ENCODE measurements around the gene SMG6.
"Not testable (repeated sequence)": the region's sequence is repeated elsewhere in the genome, so short reads cannot be mapped to it uniquely, and the experiment has no call there.

SMG6 gene

DNA sequence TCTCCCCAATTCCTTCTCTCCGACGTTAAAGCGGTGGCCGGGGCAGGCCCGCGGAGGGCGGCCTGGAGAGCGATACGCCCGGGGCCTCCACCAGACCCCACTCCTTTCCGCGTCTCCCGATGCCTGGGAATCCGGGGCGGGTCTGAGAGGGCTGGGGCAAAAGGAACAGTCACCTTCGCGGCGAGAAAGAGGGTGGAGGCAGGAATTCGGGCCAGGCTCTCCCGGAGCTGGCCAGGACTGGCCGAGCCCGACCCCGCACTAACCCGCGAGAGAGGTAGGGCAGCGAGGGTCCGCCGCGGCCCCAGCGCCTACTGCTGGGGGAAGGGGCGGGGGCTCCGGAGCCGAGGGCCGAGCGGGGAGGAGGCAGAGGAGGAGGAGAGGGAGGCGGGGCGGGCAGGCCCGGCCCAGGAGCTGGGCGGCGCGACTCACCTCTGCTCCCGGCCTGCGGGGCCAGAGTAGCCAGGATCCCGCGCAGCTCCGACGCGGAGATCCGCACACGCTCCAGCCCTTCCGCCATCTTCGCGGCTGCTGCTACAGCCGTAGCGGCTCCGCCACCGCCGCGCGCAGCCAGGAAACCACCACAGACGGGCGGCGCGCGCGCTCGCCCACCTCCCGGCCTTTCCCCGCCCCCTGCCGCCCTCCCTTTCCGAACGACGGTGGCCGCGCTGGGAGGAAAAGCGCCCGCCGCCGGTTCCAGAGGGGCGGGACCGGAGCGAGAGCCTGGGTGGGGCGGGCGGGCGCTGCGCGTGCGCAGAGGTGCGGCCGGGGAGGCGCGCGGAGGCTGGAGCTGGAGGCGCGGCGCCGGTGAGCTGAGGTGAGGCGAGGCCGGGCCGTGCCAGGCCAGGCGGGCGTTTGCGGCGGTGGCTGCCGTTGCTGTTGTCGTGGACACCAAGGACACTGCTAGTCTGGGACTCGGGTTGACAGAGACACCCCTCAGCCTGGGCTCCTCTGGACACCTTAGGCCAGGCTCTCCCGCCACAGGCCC, at the start of gene SMG6, which contains the start of gene SRR:
Gene SMG6, minus strand, starts transcription at position 582 of the 985 bp plus-strand sequence. Its CDS starts 65 bp downstream, at position 517.
Gene SRR, plus strand, starts transcription at position 747 of the 985 bp plus-strand sequence. CDS start 11,611 bp downstream, outside the sequence.
- DNase-seq: peak; percentile 57

DNA sequence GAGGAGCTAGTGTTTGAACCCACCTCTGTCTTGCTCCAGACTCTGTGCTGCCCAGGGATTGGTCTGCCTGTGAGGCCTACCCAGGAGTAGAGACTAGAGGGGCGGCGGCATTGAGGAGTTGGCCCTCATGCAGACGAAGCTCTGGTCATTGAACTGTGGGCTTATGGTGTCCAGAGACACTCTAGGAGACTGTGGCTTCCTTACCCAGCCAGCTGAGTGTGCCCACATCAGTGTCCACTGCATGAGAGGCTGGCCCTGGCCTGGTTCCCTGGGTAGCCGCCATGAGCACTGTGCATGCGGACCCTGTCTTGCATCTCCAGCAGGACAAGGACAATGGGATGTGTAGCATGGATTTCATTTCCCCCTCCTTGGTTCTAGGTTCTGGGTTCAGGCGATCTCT, 47.7 kb upstream of the SMG6 start:
- DNase-seq: no peak

DNA sequence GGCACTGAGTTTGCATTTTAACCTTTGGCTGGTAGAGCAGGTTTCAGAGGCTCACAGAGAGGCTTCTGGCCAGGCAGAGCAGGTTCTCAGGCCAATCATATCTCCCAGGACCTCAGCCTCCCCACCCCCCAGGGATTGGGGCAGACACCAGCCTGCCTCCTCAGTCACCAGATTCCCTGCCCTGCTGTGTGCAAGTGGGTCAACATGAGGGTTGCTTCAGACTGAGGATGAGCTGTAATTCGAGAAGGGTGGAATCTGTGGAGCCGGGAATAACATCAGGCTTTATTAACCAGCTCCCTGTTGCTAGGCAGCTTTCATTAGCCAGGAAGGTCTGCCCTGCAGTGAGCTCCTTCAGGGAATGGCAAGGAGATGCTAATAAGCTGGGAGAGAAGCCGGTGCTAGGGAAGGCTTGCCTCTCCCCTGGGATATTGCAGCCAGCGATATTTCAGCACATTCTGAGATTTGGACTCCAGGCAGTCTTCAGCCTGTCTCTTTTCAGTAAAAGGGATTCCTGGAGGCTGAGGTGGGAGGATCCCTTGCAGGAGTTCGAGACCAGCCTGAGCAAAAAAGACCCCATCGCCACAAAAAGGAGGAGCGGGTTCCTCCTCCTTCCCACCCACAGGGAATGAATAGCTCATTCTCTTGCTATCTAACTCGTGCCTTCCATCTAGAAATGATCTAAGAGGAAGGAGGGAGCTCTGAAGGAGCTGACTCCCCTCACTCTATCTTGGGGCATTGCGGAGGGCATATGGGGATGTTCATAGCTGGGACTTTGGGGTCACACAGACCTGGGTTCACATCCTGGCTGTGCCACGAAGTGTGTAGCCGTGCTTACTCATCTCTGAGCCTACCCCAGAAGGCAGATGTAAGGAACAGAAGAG, 44.5 kb upstream of the SMG6 start:
- DNase-seq: peak; percentile 83

GRCh38 chr17:2346475-2346874, 42.9 kb upstream of the SMG6 start:
- DNase-seq: no peak

DNA sequence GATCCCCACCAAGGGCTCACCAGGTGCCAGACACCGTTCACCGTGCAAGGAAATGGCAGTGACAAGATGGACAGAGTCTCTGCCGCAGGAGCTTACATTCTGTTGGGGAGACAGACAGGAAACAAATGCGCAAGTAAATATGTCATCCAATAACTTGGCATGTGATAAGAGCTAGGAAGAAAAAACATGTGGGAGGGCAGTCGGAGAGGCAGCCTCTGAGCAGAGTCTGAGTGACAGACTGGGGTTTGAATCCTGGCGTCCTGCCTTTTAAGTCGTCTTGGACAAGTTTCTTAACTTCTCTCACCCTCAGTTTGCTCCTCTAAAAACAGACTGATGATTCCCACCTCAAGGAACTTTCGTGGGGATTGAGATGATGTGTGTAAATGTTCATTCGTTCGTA, 40.9 kb upstream of the SMG6 start:
- no peak for DNase-seq

DNA sequence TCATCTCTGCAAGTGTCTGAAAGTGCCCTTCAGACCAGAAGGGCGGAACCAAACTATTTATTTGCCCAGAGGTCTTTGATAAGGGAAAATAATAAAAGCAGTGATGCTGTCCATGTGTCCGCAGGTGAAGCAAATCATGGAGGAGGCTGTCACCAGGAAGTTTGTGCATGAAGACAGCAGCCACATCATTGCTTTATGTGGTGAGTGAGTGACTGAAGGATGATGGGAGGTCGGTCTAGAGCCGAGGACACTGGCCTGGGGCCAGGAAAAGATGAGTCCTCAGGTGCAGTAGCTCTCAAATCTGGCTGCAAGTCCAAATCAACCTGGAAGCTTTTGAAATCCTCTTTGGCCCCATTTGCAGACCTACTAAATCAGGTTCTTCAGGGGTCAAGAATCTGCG, 39.8 kb upstream of the SMG6 start:
- no peak for DNase-seq

DNA sequence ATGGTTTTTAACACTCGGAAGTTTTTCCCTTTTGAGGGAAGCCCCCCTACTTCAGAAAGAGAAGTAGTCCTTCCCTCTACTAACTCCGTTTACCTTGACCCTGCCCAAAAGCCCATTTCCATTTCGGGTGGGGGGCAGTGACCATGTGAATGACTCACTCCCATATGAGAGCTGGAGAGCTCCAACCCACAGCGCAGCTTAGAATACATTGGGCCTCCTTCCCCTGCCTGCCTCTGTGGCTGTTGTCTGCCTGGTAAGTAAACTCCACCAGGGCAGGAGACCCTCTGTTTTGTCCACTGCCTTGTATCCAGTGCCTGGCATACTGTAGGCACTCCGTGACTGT, 34.7 kb upstream of the SMG6 start:
- DNase-seq: no peak

DNA sequence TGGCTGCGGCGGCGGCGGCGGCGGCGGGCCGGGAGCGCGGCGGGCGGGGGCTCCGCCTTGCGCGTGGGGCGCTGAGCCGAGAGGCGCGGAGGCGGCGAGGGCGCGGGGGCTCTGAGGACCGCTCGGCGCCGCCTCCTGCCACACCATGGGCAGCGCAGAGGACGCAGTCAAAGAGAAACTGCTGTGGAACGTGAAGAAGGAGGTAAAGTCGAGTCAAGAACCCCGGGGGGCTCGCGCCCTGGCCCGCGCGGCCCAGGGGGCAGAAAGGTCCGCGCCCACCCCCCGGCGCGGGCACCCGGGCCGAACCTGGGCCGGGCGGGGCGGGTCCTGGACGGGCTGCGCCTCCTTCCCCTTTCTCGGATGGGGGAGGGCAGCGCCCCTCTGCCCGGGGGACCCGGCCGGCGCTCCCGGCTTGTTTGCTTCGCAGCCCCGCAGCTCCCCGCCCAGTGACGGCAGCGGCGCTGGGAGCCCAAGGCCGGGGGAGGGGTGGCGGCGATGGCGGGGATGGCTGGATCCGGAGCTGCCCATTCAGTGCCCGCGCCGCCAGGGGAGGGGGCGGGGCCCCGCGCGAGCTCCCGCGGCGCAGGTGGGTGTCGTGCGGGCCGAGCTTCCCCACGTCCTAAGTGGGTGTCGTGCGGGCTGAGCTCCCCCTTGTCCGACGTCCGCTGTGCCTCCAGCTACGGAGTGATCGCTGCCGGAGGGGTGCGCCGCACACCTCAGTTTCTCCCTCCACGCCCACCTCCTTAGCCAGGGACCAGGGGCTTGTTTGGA, 34.1 kb upstream of the SMG6 start:
- no peak for DNase-seq

GRCh38 chr17:2336852-2337543, 33.4 kb upstream of the SMG6 start, which contains the start of gene SGSM2:
TSS of gene SGSM2 (plus strand) at chr17:2337501. CDS start at chr17:2337689, 188 bp downstream.
- peak; percentile 18 for DNase-seq

DNA sequence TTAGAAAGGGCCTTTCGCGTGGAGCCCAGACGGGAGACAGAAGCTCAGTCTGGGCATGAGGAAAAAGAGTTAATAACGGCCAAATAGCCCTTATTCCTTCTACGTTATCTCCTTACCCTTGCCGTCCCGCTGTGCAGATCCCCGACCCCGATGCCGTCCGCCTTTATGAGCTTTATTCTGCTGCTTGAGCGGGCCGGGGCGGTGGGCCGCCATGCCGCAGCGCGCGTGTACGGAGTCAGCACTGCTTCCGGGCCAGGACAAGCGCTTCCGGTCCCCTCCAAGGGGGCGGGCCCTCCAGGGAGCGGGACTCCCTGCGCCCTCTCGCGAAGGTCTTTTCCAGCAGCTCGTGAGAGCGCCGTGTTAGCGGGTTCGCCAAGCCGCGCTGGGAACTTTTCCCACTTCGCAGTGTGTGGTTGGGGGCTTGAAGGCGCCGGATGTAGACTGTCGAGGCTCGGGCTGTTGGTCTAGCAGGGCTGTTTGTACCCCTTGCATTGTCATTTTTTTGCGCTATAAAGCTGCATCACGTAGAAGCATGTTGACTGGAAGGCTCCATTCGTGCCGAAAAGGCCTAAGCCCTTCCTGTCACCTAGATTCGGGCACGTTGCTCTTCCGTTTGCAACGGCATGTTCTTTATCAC, 32.7 kb upstream of the SMG6 start, which contains the start of gene TSR1:
Gene TSR1, minus strand, starts transcription at position 243 of the 637 bp plus-strand sequence. Its CDS starts 30 bp downstream, at position 213.
- peak; percentile 40 for DNase-seq

- DNase-seq: no peak
Observed at GRCh38 chr17:2335726-2336214, 32.2 kb upstream of the SMG6 start.

GRCh38 chr17:2331303-2331702, 27.7 kb upstream of the SMG6 start:
- no peak for DNase-seq

GRCh38 chr17:2323629-2324314, 20.2 kb upstream of the SMG6 start:
- DNase-seq: no peak

GRCh38 chr17:2321399-2321798, 17.8 kb upstream of the SMG6 start:
- no peak for DNase-seq

- DNase-seq: no peak
Observed at GRCh38 chr17:2319051-2319450, 15.5 kb upstream of the SMG6 start.

DNA sequence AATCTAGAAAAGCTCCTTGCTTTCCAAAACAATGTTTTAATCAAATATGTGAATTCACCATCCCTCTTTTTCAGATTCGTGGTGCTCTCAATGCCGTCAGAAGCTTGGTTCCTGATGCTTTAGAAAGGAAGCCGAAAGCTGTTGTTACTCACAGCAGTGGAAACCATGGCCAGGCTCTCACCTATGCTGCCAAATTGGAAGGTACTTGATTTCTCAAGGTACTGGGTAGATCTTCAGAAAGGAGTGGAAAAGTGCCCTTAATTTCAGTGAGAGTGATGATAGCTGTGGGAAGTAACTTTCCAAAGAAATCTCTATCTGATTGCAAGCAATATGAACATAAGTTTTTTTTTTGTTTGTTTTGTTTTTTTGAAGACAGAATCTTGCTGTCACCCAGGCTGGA, 14.2 kb upstream of the SMG6 start:
- no peak for DNase-seq

DNA sequence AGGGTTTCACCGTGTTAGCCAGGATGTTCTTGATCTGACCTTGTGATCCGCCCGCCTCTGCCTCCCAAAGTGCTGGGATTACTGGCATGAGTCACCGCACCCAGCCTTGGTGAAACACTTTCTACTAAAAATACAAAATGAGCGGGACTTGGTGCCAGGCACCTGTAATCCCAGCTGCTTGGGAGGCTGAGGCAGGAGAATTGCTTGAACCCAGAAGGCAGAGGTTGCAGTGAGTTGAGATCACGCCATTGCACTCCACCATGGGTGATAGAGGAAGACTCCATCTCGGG, 13.3 kb upstream of the SMG6 start:
- DNase-seq: not testable (repeated sequence)

DNA sequence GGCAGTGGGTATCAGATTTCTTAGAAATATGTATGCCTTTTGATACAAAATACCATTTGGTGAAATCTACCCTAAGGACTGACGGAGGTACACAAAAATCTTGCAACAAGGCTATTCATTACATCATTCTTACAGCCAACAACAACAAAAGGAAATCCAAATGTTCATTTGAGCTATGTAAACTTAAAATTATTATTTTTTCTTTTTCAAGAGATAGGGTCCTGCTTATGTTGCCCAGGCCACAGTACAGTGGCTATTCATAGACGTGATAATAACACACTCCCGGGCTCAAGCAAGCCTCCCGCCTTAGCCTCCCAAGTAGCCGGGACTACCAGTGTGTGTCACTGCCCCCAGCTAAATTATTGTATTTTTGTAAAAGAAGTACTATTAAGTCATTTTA, 9.2 kb upstream of the SMG6 start:
- no peak for DNase-seq

- no peak for DNase-seq
Observed at GRCh38 chr17:2309338-2310154, 6.0 kb upstream of the SMG6 start.

GRCh38 chr17:2304931-2305330, 1.3 kb upstream of the SMG6 start:
- DNase-seq: no peak

All from DMS 273 treated with DMSO at 0.1 percent for 48 hours (cell line).